Measurements from ENCODE around the gene PCSK6.
"Not testable (repeated sequence)": the region's sequence is repeated elsewhere in the genome, so short reads cannot be mapped to it uniquely, and the experiment has no call there.

Gene PCSK6

GRCh38 chr15:101458908-101459578 lies 30.5 kb downstream of the PCSK6 start:
- POLR2A ChIA-PET, result no interaction called here
- no peak for DNase-seq (ENCODE audit: extremely low spot score)
- CTCF ChIA-PET, result no interaction called here
- TF ChIP-seq, protein P1, sequence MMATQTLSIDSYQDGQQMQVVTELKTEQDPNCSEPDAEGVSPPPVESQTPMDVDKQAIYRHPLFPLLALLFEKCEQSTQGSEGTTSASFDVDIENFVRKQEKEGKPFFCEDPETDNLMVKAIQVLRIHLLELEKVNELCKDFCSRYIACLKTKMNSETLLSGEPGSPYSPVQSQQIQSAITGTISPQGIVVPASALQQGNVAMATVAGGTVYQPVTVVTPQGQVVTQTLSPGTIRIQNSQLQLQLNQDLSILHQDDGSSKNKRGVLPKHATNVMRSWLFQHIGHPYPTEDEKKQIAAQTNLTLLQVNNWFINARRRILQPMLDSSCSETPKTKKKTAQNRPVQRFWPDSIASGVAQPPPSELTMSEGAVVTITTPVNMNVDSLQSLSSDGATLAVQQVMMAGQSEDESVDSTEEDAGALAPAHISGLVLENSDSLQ (IDR thresholded peaks at IDR 0.05), result no peak
- TF ChIP-seq CTBP1 (IDR thresholded peaks at IDR 0.05; ENCODE audit: borderline replicate concordance) (no peak), HDGF (IDR thresholded peaks at IDR 0.05; ENCODE audit: borderline replicate concordance) (no peak), SUZ12 (IDR thresholded peaks at IDR 0.05) (no peak), ELF4 (IDR thresholded peaks at IDR 0.05) (no peak), SP1 (IDR thresholded peaks at IDR 0.05) (no peak), FOXA1 (IDR thresholded peaks at IDR 0.05) (no peak), ARNT (IDR thresholded peaks at IDR 0.05) (no peak), L3MBTL2 (conservative IDR thresholded peaks at IDR 0.05) (no peak), NFRKB (IDR thresholded peaks at IDR 0.05) (no peak), ZNF384 (IDR thresholded peaks at IDR 0.05) (no peak)

- POLR2A ChIA-PET, result no interaction called here
- TF ChIP-seq CTBP1 (IDR thresholded peaks at IDR 0.05; ENCODE audit: borderline replicate concordance) (no peak), NFRKB (IDR thresholded peaks at IDR 0.05) (no peak), BHLHE40 (IDR thresholded peaks at IDR 0.05; ENCODE audit: borderline replicate concordance) (no peak), SUZ12 (IDR thresholded peaks at IDR 0.05) (no peak), FOXM1 (IDR thresholded peaks at IDR 0.05; ENCODE audit: borderline replicate concordance) (no peak), ELF4 (IDR thresholded peaks at IDR 0.05) (no peak), ZNF384 (IDR thresholded peaks at IDR 0.05) (no peak)
- TF ChIP-seq, protein P1 (IDR thresholded peaks at IDR 0.05), result peak; percentile 38
- no peak for DNase-seq (ENCODE audit: extremely low spot score)
- CTCF ChIA-PET, result interaction anchor here (0.6 kb wide), 1 partner anchor 183 kb away, joined by 6 read pairs; no protein-coding TSS in a partner anchor
These were observed 31.2 kb downstream of the PCSK6 start for GRCh38 chr15:101458158-101458900.

DNA sequence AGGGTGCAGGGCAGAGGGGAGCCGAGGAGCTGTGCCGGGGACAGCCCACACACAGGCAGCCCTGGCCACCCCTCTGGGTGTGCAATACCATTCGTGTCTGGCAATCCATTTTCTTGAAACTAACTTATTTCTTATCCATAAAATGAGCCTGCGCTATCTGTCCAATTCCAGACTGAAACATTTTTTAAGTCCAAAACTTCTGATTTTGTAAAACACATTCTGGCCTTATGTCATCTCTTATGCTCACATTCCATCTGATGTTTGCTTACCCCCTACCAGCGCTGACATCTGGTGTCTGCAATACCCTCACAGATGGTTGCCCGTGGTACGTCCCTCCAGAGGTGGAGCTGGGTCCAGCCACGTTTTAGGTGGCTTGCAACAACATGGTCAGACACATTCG lies 31.8 kb downstream of the PCSK6 start:
- ChIA-PET CTCF (interaction anchor here (0.6 kb wide), 1 partner anchor 183 kb away, joined by 6 read pairs; no protein-coding TSS in a partner anchor), POLR2A (no interaction called here)
- TF ChIP-seq NFRKB (IDR thresholded peaks at IDR 0.05) (no peak), LEF1 (IDR thresholded peaks at IDR 0.05; ENCODE audit: borderline replicate concordance) (no peak), SP1 (IDR thresholded peaks at IDR 0.05) (no peak), BHLHE40 (IDR thresholded peaks at IDR 0.05; ENCODE audit: borderline replicate concordance) (no peak), L3MBTL2 (conservative IDR thresholded peaks at IDR 0.05) (no peak), TARDBP (IDR thresholded peaks at IDR 0.05) (no peak), ELF4 (IDR thresholded peaks at IDR 0.05) (no peak), FOXM1 (IDR thresholded peaks at IDR 0.05; ENCODE audit: borderline replicate concordance) (no peak), FOXK2 (IDR thresholded peaks at IDR 0.05) (no peak)
- TF ChIP-seq, protein P1 (IDR thresholded peaks at IDR 0.05), result no peak
- no peak for DNase-seq (ENCODE audit: extremely low spot score)

DNA sequence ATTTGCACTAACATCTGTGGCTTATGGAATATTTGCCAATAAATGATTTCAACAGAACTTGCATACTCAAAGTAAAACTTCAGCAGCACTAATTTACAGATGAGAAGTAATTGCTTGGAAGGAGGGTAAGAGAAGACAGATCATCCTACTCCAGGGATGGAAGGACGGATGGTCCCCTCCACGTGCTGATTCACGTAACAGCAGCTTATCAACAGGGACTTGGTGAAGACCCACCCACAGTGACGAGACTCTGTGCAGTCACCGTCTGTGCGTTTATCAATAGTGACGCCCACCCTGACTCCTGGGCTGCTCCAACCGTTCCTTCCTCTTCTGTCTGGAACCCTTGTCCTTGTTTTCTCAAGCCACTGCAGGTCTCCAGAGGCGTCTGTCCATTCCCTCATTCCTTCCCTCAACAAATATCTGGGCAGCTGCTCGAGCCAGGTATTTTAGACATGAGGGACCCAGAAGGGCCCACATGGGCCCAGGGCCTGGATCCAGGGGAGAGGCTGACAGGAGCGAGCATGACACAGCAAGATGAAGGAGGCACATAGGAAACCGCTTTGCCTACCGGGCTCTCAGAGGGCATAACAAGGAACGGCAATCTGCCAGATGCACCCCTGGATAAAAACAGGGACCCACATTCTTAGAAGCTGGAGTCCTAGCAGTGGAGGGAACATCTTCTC lies 33.3 kb downstream of the PCSK6 start:
- ChIA-PET POLR2A (no interaction called here), CTCF (no interaction called here)
- TF ChIP-seq SP1 (IDR thresholded peaks at IDR 0.05) (no peak), NFRKB (IDR thresholded peaks at IDR 0.05) (no peak), FOXA1 (IDR thresholded peaks at IDR 0.05) (no peak)
- DNase-seq (ENCODE audit: extremely low spot score), result no peak

DNA sequence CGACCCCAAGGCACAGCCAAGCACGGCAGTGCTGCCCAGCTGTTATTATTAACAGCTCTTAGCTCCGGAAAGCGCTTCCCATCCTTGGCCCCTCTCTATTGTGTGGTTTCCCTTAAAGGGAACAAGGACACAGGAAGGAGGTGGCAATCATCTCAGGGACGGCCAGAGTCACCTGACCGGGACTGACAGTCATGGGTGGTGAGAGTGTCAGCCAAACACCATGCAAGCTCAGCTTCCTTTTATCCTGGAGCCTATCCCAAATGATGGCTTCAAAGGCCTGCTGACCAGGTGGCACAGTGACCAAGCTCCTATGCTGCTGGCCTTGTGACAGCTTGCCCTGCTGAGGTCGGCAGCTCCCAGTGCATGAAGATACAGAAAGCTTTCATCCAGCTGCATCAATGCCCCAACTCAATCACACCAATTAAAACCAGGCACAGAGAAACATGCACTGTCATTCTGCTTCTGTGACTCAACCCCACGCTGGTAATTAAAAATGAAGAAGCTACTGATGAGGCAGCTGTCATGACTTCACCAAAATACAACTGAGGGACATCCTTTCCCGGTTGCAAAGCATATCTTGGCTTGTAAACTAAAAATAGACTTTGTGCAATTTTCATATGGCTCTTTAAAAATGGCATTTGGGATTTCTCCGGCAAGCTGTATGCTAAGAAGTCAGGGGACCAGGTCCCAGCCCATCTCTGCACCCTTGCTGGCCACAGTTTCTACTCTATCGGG lies 34.0 kb downstream of the PCSK6 start:
- ChIA-PET CTCF (no interaction called here), POLR2A (no interaction called here)
- DNase-seq (ENCODE audit: extremely low spot score), result no peak
- TF ChIP-seq FOXM1 (IDR thresholded peaks at IDR 0.05; ENCODE audit: borderline replicate concordance), result no peak
- no peak for TF ChIP-seq FOXK2 (IDR thresholded peaks at IDR 0.05)
- no peak for TF ChIP-seq TARDBP (IDR thresholded peaks at IDR 0.05)
- TF ChIP-seq, protein P1 (IDR thresholded peaks at IDR 0.05), result no peak
- TF ChIP-seq SUZ12 (IDR thresholded peaks at IDR 0.05), result no peak
- TF ChIP-seq CTBP1 (IDR thresholded peaks at IDR 0.05; ENCODE audit: borderline replicate concordance), result no peak

- POLR2A ChIA-PET; CTCF ChIA-PET; DNase-seq (ENCODE audit: extremely low spot score): not testable (repeated sequence)
These were observed 34.7 kb downstream of the PCSK6 start for GRCh38 chr15:101454781-101455180.
